Activated CD8-positive, alpha-beta memory T cell treated with anti-CD3 and anti-CD28 coated beads, Interleukin-2, amount 50 U/mL, for 48 hours (primary cell): ENCODE results near the gene R3HDM4.
"Not testable (repeated sequence)": the region's sequence is repeated elsewhere in the genome, so short reads cannot be mapped to it uniquely, and the experiment has no call there.

Experiments used
- DNase-seq: peaks from one replicate; pipeline ENCODE4 v3.0.0-alpha.2; 2020

Gene R3HDM4

DNA sequence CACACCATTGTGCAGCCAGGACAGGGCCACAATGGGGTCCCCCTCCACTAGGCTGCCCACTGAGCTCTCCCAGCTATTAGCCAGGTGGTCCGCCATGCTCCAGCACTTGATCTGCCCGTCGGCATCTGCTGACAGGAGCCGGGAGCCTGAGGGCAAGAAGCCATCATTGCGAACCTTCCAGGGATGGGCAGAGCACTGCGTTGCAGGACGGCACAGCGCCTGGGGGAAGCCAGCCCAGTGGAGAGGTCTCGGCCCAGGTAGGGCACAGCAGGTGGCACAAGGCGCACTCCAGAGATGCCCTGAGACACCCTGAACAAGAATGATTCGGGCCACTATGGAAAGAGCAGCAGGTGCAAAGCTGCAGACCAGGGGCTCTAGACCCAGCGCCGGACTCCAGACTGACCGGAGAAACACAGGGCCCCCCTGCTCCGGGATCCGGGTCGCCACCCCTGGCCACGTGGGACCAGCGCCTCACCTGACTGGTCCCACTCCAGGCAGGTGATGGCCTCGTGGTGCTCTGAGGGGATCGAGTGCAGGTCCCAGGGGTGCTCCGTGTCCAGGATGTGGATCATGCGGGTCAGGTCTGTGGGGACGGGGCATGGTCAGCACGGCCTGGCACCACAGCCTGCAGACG, 23.2 kb downstream of the R3HDM4 start:
- no peak for DNase-seq

DNA sequence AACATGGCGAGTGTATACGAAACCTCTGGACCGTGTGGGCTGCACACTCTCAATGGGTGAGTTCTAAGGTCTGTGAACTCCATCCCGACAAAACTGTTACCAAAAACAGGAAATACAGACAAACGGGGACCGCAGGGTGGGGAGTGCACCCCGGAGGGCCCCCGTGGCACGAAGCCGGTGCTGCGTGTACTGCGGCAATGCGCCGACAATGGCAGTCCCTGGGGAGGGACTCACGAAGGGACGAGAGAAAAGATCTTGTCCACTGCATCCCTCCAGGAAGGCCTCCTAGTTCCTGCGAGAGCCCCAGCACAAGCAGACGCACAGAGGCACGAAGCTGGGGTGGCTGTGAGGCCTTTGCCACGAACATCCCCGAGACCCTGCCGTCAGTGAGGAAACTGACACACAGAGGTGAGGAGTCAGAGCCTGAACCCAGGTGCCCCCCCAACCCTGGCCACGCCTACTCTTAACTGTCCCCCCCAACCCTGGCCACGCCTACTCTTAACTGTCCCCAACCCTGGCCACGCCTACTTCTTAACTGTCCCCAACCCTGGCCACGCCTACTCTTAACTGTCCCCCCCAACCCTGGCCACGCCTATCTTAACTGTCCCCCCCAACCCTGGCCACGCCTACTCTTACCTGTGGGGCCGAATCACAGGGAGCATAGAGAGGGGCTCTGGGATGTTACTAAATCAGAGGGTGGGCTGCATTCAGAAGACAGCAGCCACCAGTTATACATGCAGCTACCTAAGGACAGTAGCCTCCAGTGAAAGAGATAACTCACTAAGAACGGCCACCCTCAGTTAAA, 24.2 kb downstream of the R3HDM4 start:
- DNase-seq: peak; percentile 79

DNA sequence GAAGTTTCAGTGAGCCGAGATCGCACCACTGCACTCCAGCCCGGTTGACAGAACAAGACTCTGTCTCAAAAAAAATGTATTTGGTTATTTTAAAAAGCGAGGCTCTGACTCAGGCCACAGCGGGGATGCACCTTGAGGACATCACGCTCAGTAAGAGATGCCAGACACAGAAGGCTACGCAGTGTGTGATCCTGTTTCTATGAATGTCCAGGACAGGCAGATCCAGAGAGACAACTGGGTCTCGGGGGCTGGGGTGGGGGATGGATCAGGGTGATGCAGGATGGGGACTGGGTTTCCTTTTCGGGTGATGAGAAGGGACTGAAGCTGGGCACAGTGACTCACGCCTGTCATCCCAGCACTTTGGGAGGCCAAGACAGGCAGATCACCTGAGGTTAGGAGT, 25.4 kb downstream of the R3HDM4 start:
- DNase-seq: no peak

DNA sequence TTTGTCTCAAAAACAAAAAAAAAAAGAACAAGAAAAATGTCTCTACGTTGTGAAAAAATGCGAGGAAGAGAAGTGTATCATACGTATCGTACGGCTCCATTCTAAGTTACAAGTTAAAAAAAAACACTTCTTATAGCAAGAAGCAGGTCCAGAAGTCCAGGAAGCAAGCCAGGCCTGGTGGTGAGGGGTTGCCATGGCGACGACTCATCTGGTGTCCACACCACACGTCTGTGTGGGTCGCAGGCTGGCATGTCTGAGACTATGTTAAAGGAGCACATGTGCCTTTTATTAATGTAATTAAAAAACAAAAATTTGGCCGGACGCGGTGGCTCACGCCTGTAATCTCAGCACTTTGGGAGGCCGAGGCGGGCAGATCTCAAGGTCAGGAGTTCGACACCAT, 25.9 kb downstream of the R3HDM4 start:
- no peak for DNase-seq

DNA sequence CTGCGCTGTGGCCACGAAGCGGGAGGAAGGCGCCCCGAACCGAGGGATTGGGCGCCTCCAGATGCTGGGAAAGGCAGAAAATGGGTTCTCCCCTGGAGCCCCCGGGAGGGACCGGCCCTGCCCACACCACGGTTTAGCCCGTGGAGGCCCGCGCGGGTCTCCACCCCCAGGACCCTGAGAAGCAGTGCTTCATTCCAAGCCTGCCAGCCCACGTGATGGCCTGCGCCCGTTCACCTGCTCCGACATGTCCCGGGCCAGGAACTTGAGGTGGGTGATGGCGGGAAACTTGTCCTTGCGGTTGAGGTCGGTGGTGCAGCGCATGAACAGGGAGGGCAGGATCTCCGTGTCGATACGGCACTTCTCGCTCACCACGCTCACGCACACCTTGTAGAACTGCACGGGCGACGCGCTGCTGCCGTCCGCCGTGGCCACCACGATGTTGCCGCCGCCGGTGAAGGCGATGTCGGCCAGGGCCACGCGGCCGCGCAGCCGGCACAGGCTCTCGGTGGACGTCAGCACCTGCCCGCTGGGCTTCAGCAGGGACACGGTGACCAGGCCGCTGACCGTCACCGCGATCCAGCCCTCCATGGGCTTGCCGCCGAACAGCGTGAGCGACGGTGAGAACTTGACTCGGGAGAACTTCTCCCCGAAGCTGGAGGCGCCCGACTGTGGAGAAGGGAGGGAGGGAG, 27.3 kb downstream of the R3HDM4 start:
- no peak for DNase-seq

DNA sequence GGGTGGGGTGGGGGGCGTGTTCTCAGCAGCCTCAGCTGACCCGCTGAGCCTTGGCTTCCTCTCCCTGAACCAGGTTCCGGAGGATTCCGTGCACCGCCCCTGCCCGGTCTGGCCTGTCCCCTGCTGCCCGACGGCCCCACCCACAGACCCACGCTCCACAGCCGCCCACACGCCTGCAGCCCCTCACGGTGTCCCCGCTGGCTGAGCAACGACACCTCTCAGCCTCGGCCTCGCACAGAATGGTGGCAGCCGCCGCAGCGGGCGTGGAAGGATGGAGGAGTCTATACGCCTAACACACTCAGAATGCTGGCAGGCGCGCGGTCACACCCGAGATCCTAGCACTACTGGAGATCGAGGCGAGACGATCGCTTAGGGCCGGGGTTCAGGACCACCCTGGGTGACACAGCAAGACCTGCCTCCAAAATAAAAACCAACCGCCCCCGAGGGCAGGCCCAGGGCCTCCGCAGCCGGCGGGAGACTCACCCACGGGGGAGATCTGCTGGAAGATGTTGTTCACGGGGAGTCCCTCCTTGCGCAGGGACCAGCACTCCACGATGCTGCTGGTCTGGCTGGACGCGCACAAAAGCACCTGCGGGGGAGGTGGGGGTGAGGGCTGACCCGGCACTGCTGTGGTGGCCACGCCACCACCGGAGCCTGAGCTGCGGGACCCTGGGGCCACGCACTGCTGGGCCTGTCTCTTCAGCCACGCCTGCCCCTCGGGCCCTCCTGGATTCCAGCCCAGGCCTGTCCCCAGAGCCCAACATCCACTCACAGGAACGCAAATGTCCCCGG, 28.4 kb downstream of the R3HDM4 start:
- DNase-seq: no peak

DNA sequence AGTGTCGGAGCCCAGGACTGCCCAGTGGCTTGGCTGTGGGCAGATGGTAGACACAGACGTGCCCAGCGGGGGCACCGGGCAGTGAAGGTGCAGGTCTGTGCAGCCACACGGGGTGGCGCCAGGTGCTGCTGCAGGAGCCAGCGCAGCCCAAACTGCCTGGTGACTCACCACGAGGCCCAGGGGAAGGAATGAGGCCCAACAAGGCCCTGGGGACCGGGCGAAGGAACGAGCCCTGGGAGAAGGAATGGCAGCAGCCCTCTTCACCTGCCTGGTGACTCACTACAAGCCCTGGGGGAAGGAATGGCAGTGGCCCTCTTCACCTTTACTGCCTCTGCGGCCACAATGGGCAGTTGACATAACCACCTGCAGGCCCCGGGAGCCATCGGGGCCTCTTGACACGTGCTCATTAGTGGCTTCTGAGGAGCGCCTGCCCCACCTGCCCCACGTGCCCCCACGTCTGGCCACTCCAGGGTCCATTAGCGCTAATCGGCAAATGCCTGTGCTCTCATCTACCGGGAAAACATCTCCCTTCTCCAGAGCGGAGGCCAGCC, 29.3 kb downstream of the R3HDM4 start:
- DNase-seq: no peak

DNA sequence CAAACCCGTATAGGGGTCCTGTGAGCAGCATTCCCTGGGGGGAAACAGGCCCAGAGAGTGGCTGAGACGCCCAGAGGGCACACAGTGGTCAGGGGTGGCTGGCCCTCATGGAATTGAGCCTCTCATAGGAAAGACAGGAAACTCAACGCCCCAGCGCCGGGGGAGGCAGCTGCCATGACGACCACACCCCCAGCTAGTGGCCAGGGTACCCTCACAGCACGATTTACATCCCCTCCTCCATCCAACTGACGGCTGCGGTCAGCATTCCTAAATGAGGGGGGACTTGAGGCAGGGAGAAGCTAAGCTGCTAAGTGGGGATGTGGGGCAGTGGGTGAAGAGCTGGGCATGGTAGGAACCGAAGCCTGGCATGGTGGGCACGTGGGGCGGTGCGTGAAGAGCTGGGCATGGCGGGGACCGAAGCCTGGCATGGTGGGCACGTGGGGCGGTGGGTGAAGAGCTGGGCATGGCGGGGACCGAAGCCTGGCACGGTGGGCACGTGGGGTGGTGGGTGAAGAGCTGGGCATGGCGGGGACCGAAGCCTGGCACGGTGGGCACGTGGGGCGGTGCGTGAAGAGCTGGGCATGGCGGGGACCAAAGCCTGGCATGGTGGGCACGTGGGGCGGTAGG, 30.0 kb downstream of the R3HDM4 start:
- no peak for DNase-seq

DNA sequence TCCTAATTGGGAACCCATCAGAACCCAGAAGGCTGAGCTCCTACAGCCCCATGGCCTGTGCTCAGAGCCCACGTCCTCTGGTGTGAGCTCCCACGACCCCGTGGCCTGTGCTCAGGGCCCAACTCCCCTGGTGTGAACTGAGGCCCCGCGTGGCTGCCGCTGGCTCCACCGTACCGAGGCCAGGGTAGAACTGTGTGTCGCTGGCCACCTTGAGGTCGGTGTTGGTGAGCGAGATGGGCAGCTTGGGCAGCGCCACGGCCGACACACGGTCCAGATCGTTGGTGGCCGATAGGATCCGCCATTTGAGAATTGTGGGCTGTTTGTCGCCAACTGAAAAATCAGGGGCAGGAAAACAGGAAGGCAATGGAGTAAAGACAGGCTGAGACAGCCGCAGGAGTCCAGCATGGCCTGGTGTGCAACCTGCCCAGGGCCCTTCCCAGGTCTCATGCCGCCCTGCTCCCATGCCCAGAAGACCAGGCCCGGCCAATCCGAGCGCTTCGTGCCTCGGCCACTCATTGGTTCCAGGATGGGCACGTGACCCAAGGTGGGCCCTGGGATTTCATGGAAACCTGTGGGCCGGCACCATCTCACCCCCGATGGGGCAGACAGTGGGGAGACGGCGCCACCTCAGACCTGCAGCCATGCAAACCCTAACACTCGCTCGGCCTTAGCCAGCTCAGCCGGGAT, 31.5 kb downstream of the R3HDM4 start:
- DNase-seq: no peak

DNA sequence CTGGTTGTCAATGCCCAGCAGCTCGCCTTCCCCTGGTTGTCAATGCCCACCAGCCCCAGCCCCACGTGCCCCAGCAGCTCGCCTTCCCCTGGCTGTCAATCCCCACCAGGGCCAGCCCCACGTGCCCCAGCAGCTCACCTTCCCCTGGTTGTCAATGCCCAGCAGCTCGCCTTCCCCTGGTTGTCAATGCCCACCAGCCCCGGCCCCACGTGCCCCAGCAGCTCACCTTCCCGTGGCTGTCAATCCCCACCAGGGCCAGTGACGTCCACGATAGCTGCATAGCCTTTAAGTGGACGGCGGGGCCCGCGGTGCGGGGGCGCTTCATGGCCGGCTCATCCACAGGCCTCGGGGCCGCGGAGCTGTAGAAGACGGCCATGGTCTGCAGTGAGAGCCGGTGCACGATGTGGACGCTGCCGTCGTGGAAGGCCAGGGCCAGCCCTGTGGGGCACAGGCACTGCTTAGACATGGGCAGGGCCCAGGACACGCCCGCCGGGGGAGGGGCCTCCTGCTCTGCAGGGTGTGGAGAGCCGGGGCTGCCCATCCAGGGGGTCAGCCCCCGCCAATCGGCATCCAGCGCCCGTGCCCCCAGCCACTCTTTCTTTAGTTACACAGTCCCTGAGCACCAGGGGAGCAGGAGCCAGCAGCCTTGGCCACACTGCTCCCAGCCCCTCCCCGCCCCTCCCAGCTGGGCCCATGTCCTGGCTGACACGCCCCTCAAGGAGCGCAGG, 33.1 kb downstream of the R3HDM4 start:
- DNase-seq: no peak

DNA sequence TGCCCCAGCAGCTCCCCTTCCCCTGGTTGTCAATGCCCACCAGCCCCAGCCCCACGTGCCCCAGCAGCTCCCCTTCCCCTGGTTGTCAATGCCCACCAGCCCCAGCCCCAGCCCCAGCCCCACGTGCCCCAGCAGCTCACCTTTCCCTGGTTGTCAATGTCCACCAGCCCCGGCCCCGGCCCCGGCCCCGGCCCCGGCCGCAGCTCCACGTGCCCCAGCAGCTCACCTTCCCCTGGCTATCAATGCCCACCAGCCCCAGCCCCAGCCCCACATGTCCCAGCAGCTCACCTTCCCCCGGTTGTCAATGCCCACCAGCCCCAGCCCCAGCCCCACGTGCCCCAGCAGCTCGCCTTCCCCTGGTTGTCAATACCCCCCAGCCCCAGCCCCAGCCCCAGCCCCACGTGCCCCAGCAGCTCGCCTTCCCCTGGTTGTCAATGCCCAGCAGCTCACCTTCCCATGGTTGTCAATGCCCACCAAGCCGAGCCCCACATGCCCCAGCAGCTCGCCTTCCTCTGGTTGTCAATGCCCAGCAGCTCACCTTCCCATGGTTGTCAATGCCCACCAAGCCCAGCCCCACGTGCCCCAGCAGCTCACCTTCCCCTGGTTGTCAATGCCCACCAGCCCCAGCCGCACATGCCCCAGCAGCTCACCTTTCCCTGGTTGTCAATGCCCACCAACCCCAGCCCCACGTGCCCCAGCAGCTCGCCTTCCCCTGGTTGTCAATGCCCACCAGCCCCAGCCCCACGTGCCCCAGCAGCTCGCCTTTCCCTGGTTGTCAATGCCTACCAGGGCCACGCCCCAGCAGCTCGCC, 34.1 kb downstream of the R3HDM4 start:
- DNase-seq: not testable (repeated sequence)

DNA sequence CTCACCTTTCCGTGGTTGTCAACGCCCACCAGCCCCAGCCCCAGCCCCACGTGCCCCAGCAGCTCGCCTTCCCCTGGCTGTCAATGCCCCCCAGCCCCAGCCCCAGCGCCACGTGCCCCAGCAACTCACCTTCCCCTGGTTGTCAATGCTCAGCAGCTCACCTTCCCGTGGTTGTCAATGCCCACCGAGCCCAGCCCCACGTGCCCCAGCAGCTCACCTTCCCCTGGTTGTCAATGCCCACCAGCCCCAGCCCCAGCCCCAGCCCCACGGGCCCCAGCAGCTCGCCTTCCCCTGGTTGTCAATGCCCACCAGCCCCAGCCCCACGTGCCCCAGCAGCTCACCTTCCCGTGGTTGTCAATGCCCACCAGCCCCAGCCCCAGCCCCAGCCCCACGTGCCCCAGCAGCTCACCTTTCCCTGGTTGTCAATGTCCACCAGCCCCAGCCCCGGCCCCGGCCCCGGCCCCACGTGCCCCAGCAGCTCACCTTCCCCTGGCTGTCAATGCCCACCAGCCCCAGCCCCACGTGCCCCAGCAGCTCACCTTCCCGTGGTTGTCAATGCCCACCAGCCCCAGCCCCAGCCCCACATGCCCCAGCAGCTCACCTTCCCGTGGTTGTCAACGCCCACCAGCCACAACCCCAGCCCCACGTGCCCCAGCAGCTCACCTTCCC, 34.9 kb downstream of the R3HDM4 start:
- not testable (repeated sequence) for DNase-seq

DNA sequence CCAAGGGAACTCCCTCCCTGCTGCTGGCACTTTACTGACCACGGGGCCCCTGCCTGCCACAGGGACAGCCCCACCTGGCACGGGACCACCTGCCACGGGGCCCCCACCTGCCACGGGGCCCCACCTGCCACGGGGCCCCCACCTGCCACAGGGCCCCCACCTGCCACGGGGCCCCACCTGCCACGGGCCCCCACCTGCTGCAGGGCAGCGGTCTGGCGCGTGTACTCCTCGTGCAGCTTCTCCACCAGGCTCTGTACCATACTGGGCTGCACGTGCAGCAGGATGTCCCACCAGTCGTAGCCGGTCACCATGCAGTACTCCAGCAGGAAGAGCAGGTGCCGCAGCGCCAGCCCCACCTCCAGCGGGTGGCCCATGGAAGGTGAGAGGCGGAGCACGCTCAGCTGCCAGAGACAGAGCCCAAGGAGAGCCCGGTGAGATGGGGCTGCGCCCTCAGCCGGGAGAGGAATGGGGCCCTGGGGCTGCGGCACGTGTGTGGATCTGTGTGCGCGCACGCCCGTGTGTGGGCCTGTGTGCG, 36.2 kb downstream of the R3HDM4 start:
- no peak for DNase-seq

DNA sequence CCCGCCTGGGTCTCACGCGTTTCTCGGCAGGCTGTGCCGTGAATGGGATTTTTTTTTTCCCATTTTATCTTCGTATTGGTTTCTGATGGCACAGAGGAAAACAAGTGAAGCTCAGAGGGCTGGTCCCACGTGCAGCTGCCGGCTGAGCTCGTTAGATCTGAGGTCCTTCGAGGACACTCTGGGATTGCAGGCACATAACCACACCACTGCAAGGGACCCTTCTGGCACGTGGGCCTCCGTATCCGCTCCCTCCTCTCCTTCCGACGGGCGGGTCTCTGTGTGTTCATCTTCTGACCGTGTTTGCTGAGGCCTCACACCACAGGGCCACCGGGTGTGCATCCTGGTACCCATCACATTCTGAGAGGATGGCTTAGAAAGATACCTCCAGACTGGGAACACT, 36.9 kb downstream of the R3HDM4 start:
- no peak for DNase-seq

DNA sequence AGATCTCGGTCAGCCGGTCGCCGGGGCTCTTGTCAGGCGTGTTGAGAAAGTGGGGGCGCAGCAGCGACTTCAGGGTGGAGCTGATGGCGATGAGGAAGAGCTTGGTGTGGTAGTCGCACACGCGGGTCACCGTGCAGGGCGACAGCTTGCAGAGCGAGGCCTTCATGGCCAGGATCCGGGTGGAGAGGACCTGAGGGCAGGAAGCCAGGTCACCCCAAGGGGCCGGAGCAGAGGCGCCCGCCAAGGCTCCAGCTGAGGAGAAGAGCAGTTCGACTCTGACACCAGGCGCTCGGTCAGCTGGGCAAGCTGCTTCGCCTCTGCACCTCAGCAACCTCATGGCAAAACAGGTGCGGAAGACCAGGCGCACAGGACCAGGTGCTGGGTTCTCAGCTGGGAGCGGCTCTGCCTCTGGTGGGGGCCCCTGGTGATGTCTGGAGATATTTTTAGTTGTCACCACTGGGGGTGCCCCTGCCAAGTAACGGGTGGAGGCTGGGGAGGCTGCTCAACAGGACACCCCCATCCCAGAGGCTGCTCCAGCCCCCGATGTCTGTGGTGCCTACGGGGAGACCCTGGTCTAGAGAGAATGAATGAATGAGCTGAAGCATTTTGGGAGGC, 37.6 kb downstream of the R3HDM4 start:
- no peak for DNase-seq

DNA sequence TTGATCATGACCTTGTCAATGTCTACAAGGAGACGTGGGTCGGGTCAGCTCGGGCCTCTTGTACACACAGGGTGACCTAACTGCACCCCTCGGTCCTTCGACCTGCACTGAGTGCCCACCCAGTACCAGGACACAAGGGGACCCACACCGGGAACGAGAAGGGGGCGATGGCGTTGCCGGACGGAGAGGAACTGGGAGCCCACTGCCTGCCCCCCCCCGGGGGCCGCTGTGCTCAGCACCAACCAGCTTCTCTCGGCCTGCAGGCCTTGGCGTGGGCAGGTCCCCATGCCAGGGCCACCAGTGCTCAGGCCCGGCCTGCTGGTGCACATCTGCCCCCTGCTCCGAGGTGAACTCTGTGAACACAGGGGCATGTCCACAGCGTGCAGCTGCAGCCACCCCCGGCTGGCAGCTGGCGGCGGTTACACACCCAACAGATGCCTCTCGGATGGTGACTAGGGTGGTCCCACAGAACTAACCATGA, 39.4 kb downstream of the R3HDM4 start:
- no peak for DNase-seq

DNA sequence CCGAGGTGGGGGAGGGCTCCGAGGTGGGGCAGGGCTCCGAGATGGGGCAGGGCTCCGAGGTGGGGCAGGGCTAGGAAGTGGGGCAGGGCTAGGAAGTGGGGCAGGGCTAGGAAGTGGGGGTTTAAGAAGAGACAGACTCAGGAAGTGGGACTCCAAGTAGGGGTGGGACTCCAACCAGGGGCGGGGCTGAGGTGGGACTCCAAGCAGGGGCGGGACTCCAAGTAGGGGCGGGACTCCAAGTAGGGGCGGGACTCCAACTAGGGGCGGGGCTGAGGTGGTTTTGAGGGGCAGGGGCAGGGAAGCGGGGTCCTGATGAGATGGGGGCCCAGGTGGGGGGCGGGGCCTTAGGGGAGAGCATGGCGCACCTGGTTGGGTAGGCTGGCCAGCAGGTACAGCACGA, 39.9 kb downstream of the R3HDM4 start:
- peak; percentile 77 for DNase-seq

DNA sequence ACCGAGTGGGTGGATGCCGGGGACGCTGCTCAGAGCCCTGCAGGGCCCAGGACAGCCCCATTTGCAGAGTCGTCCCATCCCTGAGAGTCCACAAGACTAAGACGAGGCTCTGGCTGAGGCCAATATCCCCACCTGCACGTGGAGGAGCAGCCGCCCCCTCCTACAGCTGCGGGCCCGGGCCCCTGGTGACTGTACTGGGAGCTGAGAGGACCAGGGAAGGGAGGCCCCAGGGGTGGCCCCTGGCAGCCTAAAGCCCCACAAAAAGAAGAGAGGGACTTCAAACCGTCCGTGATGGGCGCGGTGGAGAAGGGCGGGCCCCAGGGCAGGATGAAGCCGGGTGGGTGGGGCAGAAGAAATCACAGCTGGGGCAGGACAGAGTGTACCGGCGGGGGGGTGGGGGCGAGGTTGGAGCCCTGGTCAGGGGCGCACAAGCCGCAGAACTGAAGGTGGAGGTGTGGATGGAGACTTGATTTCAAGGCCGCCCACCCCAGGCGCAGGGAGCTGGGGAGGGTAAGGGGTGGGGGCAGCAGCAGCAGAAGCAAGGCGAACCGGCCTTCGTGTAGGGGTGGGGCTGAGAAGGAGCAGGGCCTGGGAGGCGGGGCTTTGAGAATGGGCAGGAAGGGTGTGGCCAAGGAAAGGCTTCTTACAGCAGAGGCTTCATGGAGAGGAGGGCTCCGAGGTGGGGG, 40.6 kb downstream of the R3HDM4 start:
- peak; percentile 87 for DNase-seq
